ENCODE data around the gene NEK8.
"Not testable (repeated sequence)": the region's sequence is repeated elsewhere in the genome, so short reads cannot be mapped to it uniquely, and the experiment has no call there.

Gene NEK8

GRCh38 chr17:28774206-28774605 lies 45.6 kb downstream of the NEK8 start:
- no peak for DNase-seq

GRCh38 chr17:28777178-28777577 lies 48.6 kb downstream of the NEK8 start:
- no peak for DNase-seq

- DNase-seq: not testable (repeated sequence)
Measured at GRCh38 chr17:28779601-28780000, 51.0 kb downstream of the NEK8 start.

- DNase-seq: no peak
Measured at GRCh38 chr17:28783161-28783560, 54.6 kb downstream of the NEK8 start.

- DNase-seq: no peak
Measured at GRCh38 chr17:28788100-28788499, 59.5 kb downstream of the NEK8 start.

Measured in NCI-H1105 treated with DMSO at 0.1 percent for 48 hours (cell line).